GM12892 (cell line): ENCODE results near the gene GTPBP4.

Experiments used
- POLR2A ChIP-seq: IDR thresholded peaks from 2 replicates; pipeline ENCODE4 v1.6.1; 2011; ENCODE audit warnings: low read depth, low read length, control low read depth
- POLR2AphosphoS5 ChIP-seq: IDR thresholded peaks from 2 replicates; pipeline ENCODE4 v1.6.1; 2011; ENCODE audit warnings: low read depth, low read length, control low read depth
- TAF1 ChIP-seq: IDR thresholded peaks from 2 replicates; pipeline ENCODE4 v1.6.1; 2011; ENCODE audit warnings: low read depth, mild to moderate bottlenecking, control low read depth, low read length, borderline replicate concordance

- TF ChIP-seq POLR2A: no peak
- TF ChIP-seq POLR2AphosphoS5: 0 out of 2 replicates have a peak, but pooled peaks have one; percentile 37
- no peak for TF ChIP-seq TAF1
Observed at GRCh38 chr10:990808-991207, 2.6 kb downstream of the GTPBP4 start.
